Neural cell (in vitro differentiated cells): ENCODE data around the gene RAI14. TPM values are rescaled to one million over a fixed set of nuclear protein-coding genes. Genes with fewer than 3 reads are reported as not detected.

Experiments used
- H2AFZ ChIP-seq: fragments of 200-600, 300-800 bp; sonication (generic), shearing (Covaris generic); 2 replicates; pipeline ENCODE4 v1.6.0; 2014; ENCODE audit warnings: low read depth, mild to moderate bottlenecking, antibody characterized with exemption, low read length, moderate library complexity
- H3F3A ChIP-seq: fragments of 200-600 bp; shearing (Covaris generic); 2 replicates; pipeline ENCODE4 v1.6.1; 2016; ENCODE audit warnings: mild to moderate bottlenecking, moderate library complexity, mixed read lengths, antibody characterized with exemption, low read length; ENCODE audit not compliant: insufficient read depth, poor library complexity, severe bottlenecking
- H3K27ac ChIP-seq: fragments of 200-600, 300-800 bp; sonication (generic), shearing (Covaris generic); 2 replicates; pipeline ENCODE4 v1.5.1; 2014; ENCODE audit warnings: mild to moderate bottlenecking, low read length, moderate library complexity
- H3K27me3 ChIP-seq: fragments of 300-800, 200-600 bp; sonication (generic), shearing (Covaris generic); 2 replicates; pipeline ENCODE4 v1.6.0; 2014; ENCODE audit warnings: mild to moderate bottlenecking, low read depth, low read length, moderate library complexity; ENCODE audit not compliant: insufficient read depth
- H3K36me3 ChIP-seq: fragments of 300-800, 200-600 bp; sonication (generic), shearing (Covaris generic); 2 replicates; pipeline ENCODE4 v1.5.1; 2014; ENCODE audit warnings: mild to moderate bottlenecking, antibody characterized with exemption, low read length, moderate library complexity; ENCODE audit not compliant: insufficient read depth
- H3K4me2 ChIP-seq: fragments of 300-800, 200-600 bp; sonication (generic), shearing (Covaris generic); 2 replicates; pipeline ENCODE4 v1.6.0; 2014; ENCODE audit warnings: mild to moderate bottlenecking, low read length
- H3K4me3 ChIP-seq: fragments of 300-800, 200-600 bp; sonication (generic), shearing (Covaris generic); 2 replicates; pipeline ENCODE4 v1.5.1; 2014; ENCODE audit warnings: mild to moderate bottlenecking, low read length, moderate library complexity
- H3K79me2 ChIP-seq: fragments of 200-600 bp; shearing (Covaris generic); replicated peaks from 2 replicates; pipeline ENCODE4 v1.6.0; 2014; ENCODE audit warnings: mild to moderate bottlenecking, low read length, moderate library complexity; ENCODE audit not compliant: insufficient read depth
- H3K9ac ChIP-seq: fragments of 300-800, 200-600 bp; sonication (generic), shearing (Covaris generic); 2 replicates; pipeline ENCODE4 v1.6.1; 2016; ENCODE audit warnings: mild to moderate bottlenecking, low read length, mixed read lengths
- H3K9me2 ChIP-seq: fragments of 200-600 bp; shearing (Covaris generic); 2 replicates; pipeline ENCODE4 v1.6.1; 2016; ENCODE audit warnings: mild to moderate bottlenecking, low read length, mixed read lengths; ENCODE audit not compliant: insufficient read depth
- H3K9me3 ChIP-seq: fragments of 200-600, 300-800 bp; sonication (generic), shearing (Covaris generic); 2 replicates; pipeline ENCODE4 v1.6.1; 2016; ENCODE audit warnings: mild to moderate bottlenecking, mixed run types, low read length, moderate library complexity, mixed read lengths
- H4K20me1 ChIP-seq: fragments of 200-600 bp; shearing (Covaris generic); 2 replicates; pipeline ENCODE4 v1.6.1; 2016; ENCODE audit warnings: mild to moderate bottlenecking, mixed run types; ENCODE audit not compliant: insufficient read depth
- EP300 ChIP-seq: fragments of 450-650 bp; conservative IDR thresholded peaks from 2 replicates; pipeline ENCODE4 v1.6.1; 2014; ENCODE audit warnings: antibody characterized with exemption, mild to moderate bottlenecking, moderate library complexity; ENCODE audit not compliant: poor library complexity, severe bottlenecking
- EZH2 ChIP-seq: fragments of 200-600, 300-800 bp; shearing (Covaris generic), sonication (generic); IDR thresholded peaks from 2 replicates; pipeline ENCODE4 v1.6.1; 2014; ENCODE audit warnings: antibody characterized with exemption, low read length, borderline replicate concordance, mild to moderate bottlenecking; ENCODE audit not compliant: insufficient read depth, poor library complexity, severe bottlenecking
- MXI1 ChIP-seq: fragments of 450-650 bp; conservative IDR thresholded peaks from 2 replicates; pipeline ENCODE4 v1.6.1; 2014; ENCODE audit warnings: antibody characterized with exemption, mild to moderate bottlenecking; ENCODE audit not compliant: poor library complexity, severe bottlenecking
- POLR2AphosphoS5 ChIP-seq: IDR thresholded peaks from 2 replicates; pipeline ENCODE4 v1.6.1; 2012
- RAD21 ChIP-seq: fragments of 450-650 bp; conservative IDR thresholded peaks from 2 replicates; pipeline ENCODE4 v1.6.1; 2014; ENCODE audit warnings: antibody characterized with exemption, mild to moderate bottlenecking, moderate library complexity
- SMC3 ChIP-seq: fragments of 450-650 bp; conservative IDR thresholded peaks from 2 replicates; pipeline ENCODE4 v1.6.1; 2014; ENCODE audit warnings: antibody characterized with exemption, mild to moderate bottlenecking, moderate library complexity; ENCODE audit not compliant: poor library complexity
- TAF1 ChIP-seq: IDR thresholded peaks from 2 replicates; pipeline ENCODE4 v1.6.1; 2012; ENCODE audit warnings: low read depth
- polyA plus RNA-seq: library from polyadenylated mRNA; depleted of rRNA; stranded (reverse); fragments of >200 nt; gene quantifications from 2 replicates; pipeline ENCODE4 v1.2.3, GENCODE V29; 2014
- TF ChIP-seq, protein P1 (sequence below): IDR thresholded peaks from 2 replicates; pipeline ENCODE4 v1.6.1; 2012; ENCODE audit warnings: borderline replicate concordance
- TF ChIP-seq, protein P2 (sequence below): fragments of 450-650 bp; IDR thresholded peaks from 2 replicates; pipeline ENCODE4 v1.5.1; 2014; ENCODE audit warnings: antibody characterized with exemption, mild to moderate bottlenecking, moderate library complexity; ENCODE audit not compliant: poor library complexity, severe bottlenecking

Gene RAI14
- polyA plus RNA-seq, 1 donor from 2014 or later, result 7.8 TPM

DNA sequence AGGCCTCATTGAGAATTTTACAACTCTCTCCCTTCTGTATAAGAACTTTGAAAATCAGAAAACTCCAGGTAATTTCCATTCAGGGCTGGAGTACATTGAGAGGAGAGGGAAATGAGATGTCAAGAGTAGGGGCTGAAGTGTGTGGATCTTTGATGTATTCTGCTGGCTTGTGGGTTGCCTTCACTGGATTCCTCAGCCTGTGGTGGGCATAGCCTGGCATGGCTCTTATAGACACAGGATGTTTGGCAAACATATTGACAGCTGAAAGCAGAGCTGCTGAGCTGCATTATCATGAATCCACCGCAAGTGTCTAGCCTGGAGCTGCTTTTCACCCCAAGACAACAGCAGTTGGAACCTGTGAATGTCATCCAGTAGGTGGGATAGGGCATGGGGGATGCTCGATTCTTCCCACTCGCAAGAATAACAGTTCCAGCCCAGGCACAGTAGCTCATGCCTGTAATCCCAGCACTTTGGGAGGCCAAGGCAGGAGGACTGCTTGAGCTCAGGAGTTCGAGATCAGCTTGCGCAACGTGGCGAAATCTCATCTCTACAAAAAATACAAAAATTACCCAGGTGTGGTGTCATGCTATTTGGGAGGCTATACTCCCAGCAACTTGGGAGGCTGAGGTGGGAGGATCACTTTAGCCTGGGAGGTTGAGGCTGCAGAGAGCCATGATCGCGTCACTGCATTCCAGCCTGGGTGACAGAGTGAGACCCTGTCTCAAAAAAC lies 146.9 kb downstream of the RAI14 start:
- Histone ChIP-seq H3K79me2 (no peaks in the 10 kb centered on the region), H3K27ac (no peak overlapping the region), H3K9me3 (no peaks in the 10 kb centered on the region), H3F3A (no peaks in the 10 kb centered on the region), H2AFZ (no peak overlapping the region), H3K36me3 (no peaks in the 10 kb centered on the region), H3K27me3 (no peaks in the 10 kb centered on the region), H4K20me1 (no peaks in the 10 kb centered on the region), H3K4me2 (no peak overlapping the region), H3K9me2 (no peaks in the 10 kb centered on the region), H3K9ac (no peak overlapping the region), H3K4me3 (no peak overlapping the region)
- TF ChIP-seq EZH2, result no peak
- TF ChIP-seq TAF1, result no peak
- TF ChIP-seq MXI1, result no peak
- TF ChIP-seq, protein P1, sequence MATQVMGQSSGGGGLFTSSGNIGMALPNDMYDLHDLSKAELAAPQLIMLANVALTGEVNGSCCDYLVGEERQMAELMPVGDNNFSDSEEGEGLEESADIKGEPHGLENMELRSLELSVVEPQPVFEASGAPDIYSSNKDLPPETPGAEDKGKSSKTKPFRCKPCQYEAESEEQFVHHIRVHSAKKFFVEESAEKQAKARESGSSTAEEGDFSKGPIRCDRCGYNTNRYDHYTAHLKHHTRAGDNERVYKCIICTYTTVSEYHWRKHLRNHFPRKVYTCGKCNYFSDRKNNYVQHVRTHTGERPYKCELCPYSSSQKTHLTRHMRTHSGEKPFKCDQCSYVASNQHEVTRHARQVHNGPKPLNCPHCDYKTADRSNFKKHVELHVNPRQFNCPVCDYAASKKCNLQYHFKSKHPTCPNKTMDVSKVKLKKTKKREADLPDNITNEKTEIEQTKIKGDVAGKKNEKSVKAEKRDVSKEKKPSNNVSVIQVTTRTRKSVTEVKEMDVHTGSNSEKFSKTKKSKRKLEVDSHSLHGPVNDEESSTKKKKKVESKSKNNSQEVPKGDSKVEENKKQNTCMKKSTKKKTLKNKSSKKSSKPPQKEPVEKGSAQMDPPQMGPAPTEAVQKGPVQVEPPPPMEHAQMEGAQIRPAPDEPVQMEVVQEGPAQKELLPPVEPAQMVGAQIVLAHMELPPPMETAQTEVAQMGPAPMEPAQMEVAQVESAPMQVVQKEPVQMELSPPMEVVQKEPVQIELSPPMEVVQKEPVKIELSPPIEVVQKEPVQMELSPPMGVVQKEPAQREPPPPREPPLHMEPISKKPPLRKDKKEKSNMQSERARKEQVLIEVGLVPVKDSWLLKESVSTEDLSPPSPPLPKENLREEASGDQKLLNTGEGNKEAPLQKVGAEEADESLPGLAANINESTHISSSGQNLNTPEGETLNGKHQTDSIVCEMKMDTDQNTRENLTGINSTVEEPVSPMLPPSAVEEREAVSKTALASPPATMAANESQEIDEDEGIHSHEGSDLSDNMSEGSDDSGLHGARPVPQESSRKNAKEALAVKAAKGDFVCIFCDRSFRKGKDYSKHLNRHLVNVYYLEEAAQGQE, result no peak
- TF ChIP-seq SMC3, result no peak
- TF ChIP-seq, protein P2, sequence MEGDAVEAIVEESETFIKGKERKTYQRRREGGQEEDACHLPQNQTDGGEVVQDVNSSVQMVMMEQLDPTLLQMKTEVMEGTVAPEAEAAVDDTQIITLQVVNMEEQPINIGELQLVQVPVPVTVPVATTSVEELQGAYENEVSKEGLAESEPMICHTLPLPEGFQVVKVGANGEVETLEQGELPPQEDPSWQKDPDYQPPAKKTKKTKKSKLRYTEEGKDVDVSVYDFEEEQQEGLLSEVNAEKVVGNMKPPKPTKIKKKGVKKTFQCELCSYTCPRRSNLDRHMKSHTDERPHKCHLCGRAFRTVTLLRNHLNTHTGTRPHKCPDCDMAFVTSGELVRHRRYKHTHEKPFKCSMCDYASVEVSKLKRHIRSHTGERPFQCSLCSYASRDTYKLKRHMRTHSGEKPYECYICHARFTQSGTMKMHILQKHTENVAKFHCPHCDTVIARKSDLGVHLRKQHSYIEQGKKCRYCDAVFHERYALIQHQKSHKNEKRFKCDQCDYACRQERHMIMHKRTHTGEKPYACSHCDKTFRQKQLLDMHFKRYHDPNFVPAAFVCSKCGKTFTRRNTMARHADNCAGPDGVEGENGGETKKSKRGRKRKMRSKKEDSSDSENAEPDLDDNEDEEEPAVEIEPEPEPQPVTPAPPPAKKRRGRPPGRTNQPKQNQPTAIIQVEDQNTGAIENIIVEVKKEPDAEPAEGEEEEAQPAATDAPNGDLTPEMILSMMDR, result no peak
- no peak for TF ChIP-seq EP300
- no peak for TF ChIP-seq POLR2AphosphoS5
- TF ChIP-seq RAD21, result no peak

DNA sequence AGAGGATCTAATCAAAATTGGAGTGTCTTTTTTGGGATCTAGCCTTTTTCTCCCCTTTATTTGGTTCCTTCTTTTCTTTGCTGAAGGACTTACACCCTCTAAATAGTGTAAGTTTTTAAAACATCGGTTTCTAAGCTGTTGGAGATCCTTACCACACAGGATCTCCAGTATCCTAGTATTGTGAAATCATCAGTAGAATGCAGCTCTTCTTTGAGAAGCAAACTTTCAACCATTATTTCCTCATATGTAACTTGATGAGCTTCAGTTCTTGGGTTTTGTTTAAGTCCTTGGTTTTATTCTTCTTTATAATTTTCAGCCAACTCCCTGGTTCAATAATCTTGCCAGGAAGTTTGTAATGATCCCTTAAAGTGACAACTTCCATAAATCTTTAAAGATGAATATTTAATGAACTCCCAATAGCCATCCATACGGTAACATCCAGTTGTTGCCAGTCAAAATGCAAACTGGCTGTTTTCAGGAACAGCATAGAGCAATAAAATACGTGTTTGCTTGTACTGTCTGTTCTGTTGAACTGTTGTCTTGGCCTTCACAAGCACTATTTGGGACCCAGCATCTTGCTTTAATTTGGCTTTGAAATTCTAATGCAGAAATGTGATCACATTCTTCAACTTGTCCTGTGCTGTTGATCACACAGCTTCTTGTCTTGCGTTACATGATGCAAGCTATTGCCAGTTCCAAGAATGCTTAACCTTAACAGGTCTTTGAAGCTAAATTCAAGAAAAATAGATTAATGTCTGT lies 148.0 kb downstream of the RAI14 start:
- H3K4me3 ChIP-seq, result no peak overlapping the region
- H3K4me2 ChIP-seq, result no peak overlapping the region
- H4K20me1 ChIP-seq, result no peaks in the 10 kb centered on the region
- H3K79me2 ChIP-seq, result no peaks in the 10 kb centered on the region
- no peaks in the 10 kb centered on the region for H3K36me3 ChIP-seq
- no peak overlapping the region for H2AFZ ChIP-seq
- no peak for TF ChIP-seq POLR2AphosphoS5
- TF ChIP-seq MXI1, result no peak
- TF ChIP-seq EZH2, result no peak
- TF ChIP-seq, protein P1, result no peak
- no peak for TF ChIP-seq TAF1
- TF ChIP-seq RAD21, result no peak
- TF ChIP-seq, protein P2, result no peak
- TF ChIP-seq SMC3, result no peak
- no peak for TF ChIP-seq EP300
- no peak overlapping the region for H3K27ac ChIP-seq
- no peaks in the 10 kb centered on the region for H3K27me3 ChIP-seq
- no peaks in the 10 kb centered on the region for H3K9me3 ChIP-seq
- H3F3A ChIP-seq, result no peaks in the 10 kb centered on the region
- no peak overlapping the region for H3K9ac ChIP-seq
- H3K9me2 ChIP-seq, result no peaks in the 10 kb centered on the region
